Measurements from ENCODE around the gene BANF2.

Gene BANF2

GRCh38 chr20:17757496-17757895, 57.7 kb downstream of the BANF2 start:
- POLR2A ChIA-PET (ENCODE audit: low non-redundant PET) = no interaction called here
- CTCF ChIA-PET = no interaction called here
- no peak for TF ChIP-seq CTCF (conservative IDR thresholded peaks at IDR 0.05; ENCODE audit: low read depth)
- no peak for DNase-seq (ENCODE audit: low spot score)
- no peak overlapping the region for H3K27ac ChIP-seq

- CTCF ChIA-PET = no interaction called here
- no peak for DNase-seq (ENCODE audit: low spot score)
- POLR2A ChIA-PET (ENCODE audit: low non-redundant PET) = no interaction called here
- H3K27ac ChIP-seq = no peak overlapping the region
- TF ChIP-seq CTCF (conservative IDR thresholded peaks at IDR 0.05; ENCODE audit: low read depth) = no peak
Observed at GRCh38 chr20:17758010-17758409, 58.2 kb downstream of the BANF2 start.

- DNase-seq (ENCODE audit: low spot score) = no peak
- ChIA-PET CTCF (no interaction called here), POLR2A (ENCODE audit: low non-redundant PET) (no interaction called here)
- no peak for TF ChIP-seq CTCF (conservative IDR thresholded peaks at IDR 0.05; ENCODE audit: low read depth)
- no peak overlapping the region for H3K27ac ChIP-seq
Observed at GRCh38 chr20:17758512-17758911, 58.7 kb downstream of the BANF2 start.

- no peak for DNase-seq (ENCODE audit: low spot score)
- ChIA-PET CTCF (no interaction called here), POLR2A (ENCODE audit: low non-redundant PET) (no interaction called here)
- H3K27ac ChIP-seq = no peak overlapping the region
- no peak for TF ChIP-seq CTCF (conservative IDR thresholded peaks at IDR 0.05; ENCODE audit: low read depth)
Observed at GRCh38 chr20:17759449-17759848, 59.7 kb downstream of the BANF2 start.

- DNase-seq (ENCODE audit: low spot score) = peak; percentile 30
- ChIA-PET CTCF (no interaction called here), POLR2A (ENCODE audit: low non-redundant PET) (no interaction called here)
- no peak overlapping the region for H3K27ac ChIP-seq
- no peak for TF ChIP-seq CTCF (conservative IDR thresholded peaks at IDR 0.05; ENCODE audit: low read depth)
Observed at GRCh38 chr20:17761604-17762003, 61.8 kb downstream of the BANF2 start.

- H3K27ac ChIP-seq = no peak overlapping the region
- CTCF ChIA-PET = no interaction called here
- POLR2A ChIA-PET (ENCODE audit: low non-redundant PET) = no interaction called here
- TF ChIP-seq CTCF (conservative IDR thresholded peaks at IDR 0.05; ENCODE audit: low read depth) = no peak
- no peak for DNase-seq (ENCODE audit: low spot score)
Observed at GRCh38 chr20:17762243-17762872, 62.6 kb downstream of the BANF2 start.
